Measurements from ENCODE around the gene CLTC. TPM values are rescaled to one million over a fixed set of nuclear protein-coding genes. Genes with fewer than 3 reads are reported as not detected.

The CLTC gene
- total RNA-seq, 2 donors from 2014 or later, result 250 to 254 TPM

- intact Hi-C loops (cut with DNase I), result no loop called here
- no peak for DNase-seq (ENCODE audit: low spot score)
Observed at GRCh38 chr17:59707971-59708430, 88.3 kb downstream of the CLTC start.

- intact Hi-C loops (cut with DNase I), result no loop called here
Observed at GRCh38 chr17:59711936-59712335, 92.2 kb downstream of the CLTC start.

GRCh38 chr17:59712862-59713261, 93.2 kb downstream of the CLTC start:
- no peak for DNase-seq (ENCODE audit: low spot score)
- intact Hi-C loops (cut with DNase I), result no loop called here

More at GRCh38 chr17:59711936-59712335, 92.2 kb downstream of the CLTC start:
- no peak for DNase-seq (ENCODE audit: low spot score)

GRCh38 chr17:59714255-59714654, 94.6 kb downstream of the CLTC start:
- intact Hi-C loops (cut with DNase I), result no loop called here

GRCh38 chr17:59716427-59716826, 96.7 kb downstream of the CLTC start:
- intact Hi-C loops (cut with DNase I), result no loop called here
- DNase-seq (ENCODE audit: low spot score), result no peak

More at GRCh38 chr17:59714255-59714654, 94.6 kb downstream of the CLTC start:
- DNase-seq (ENCODE audit: low spot score), result no peak

GRCh38 chr17:59719526-59719925, 99.8 kb downstream of the CLTC start:
- DNase-seq (ENCODE audit: low spot score), result no peak
- intact Hi-C loops (cut with DNase I), result no loop called here

GRCh38 chr17:59722623-59723022, 102.9 kb downstream of the CLTC start:
- intact Hi-C loops (cut with DNase I), result no loop called here
- DNase-seq (ENCODE audit: low spot score), result no peak

- DNase-seq (ENCODE audit: low spot score), result no peak
- intact Hi-C loops (cut with DNase I), result no loop called here
Observed at GRCh38 chr17:59723041-59723440, 103.3 kb downstream of the CLTC start.

- intact Hi-C loops (cut with DNase I), result no loop called here
Observed at GRCh38 chr17:59723607-59724006, 103.9 kb downstream of the CLTC start.

GRCh38 chr17:59725691-59726090, 106.0 kb downstream of the CLTC start:
- intact Hi-C loops (cut with DNase I), result no loop called here
- DNase-seq (ENCODE audit: low spot score), result no peak

More at GRCh38 chr17:59723607-59724006, 103.9 kb downstream of the CLTC start:
- DNase-seq (ENCODE audit: low spot score), result no peak

- intact Hi-C loops (cut with DNase I), result no loop called here
Observed at GRCh38 chr17:59727817-59728533, 108.3 kb downstream of the CLTC start.

GRCh38 chr17:59730268-59730834, 110.7 kb downstream of the CLTC start:
- intact Hi-C loops (cut with DNase I), result no loop called here
- no peak for DNase-seq (ENCODE audit: low spot score)

More at GRCh38 chr17:59727817-59728533, 108.3 kb downstream of the CLTC start:
- DNase-seq (ENCODE audit: low spot score), result no peak

- no peak for DNase-seq (ENCODE audit: low spot score)
- intact Hi-C loops (cut with DNase I), result no loop called here
Observed at GRCh38 chr17:59733697-59734096, 114.0 kb downstream of the CLTC start.

- intact Hi-C loops (cut with DNase I), result no loop called here
- no peak for DNase-seq (ENCODE audit: low spot score)
Observed at GRCh38 chr17:59734226-59734625, 114.5 kb downstream of the CLTC start.

- intact Hi-C loops (cut with DNase I), result no loop called here
Observed at GRCh38 chr17:59737324-59737723, 117.6 kb downstream of the CLTC start.

GRCh38 chr17:59743842-59744241, 124.1 kb downstream of the CLTC start:
- DNase-seq (ENCODE audit: low spot score), result no peak
- intact Hi-C loops (cut with DNase I), result loop anchor here in 1 of 2 donors (2.0 kb wide), 1 partner anchor 117 kb away; no protein-coding TSS in a partner anchor

More at GRCh38 chr17:59737324-59737723, 117.6 kb downstream of the CLTC start:
- no peak for DNase-seq (ENCODE audit: low spot score)

GRCh38 chr17:59745040-59745439, 125.3 kb downstream of the CLTC start:
- intact Hi-C loops (cut with DNase I), result loop anchor here in 1 of 2 donors (2.0 kb wide), 1 partner anchor 116 kb away; no protein-coding TSS in a partner anchor
- DNase-seq (ENCODE audit: low spot score), result no peak

Data from posterior vena cava (tissue), 2 donors.